NCI-H460 (cell line): ENCODE results near the gene RASGRP2. TPM values are rescaled to one million over a fixed set of nuclear protein-coding genes. Genes with fewer than 3 reads are reported as not detected.
A peak's percentile ranks its signal among the peaks of the same experiment; 100 is the strongest.

ENCODE experiments used
- DNase-seq: peaks from one replicate; pipeline ENCODE4 v3.0.0-alpha.2; 2016; ENCODE audit warnings: low read depth; ENCODE audit errors: extremely low read depth
- total RNA-seq: library from RNA; depleted of rRNA; stranded (reverse); fragments of >200 nt; shearing (Covaris generic); gene quantifications from 2 replicates; pipeline ENCODE4 v1.2.3, GENCODE V29; 2014

Gene RASGRP2
- total RNA-seq, 1 experiment from 2014 or later: not detected

DNA sequence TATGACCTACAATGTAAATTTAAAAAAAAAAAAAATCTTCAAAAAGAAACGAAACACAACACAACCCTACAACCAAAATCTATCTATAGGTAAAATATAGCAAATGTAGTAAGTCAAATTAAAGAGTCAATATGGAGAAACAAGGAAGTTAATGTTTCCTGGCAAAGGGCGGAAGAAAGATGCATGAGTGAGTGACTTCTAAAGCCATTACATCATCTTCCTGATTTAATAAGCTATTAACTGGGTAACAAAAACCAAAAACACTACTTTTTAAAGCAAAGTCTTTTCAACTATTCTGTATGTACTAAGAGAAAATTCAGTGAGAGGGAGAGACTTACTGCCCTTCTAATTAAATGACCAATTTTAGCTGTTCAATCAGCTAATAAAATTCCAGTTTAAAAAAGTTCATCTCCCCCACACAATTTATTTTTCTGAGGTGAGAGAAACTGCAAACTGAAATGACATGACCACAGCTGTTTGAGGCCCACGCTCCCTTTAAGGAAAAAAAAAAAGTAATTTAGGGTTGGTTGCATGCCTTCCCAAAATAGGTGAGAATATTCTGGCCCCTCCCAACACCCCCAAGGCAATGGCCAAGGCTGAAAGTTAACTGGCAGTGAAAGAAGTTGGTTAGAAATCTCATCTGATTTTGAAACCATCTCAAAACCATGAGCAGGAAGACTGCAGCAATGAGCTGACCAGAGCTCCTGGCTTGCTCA is 28.5 kb upstream of the RASGRP2 start:
- DNase-seq: no peak

DNA sequence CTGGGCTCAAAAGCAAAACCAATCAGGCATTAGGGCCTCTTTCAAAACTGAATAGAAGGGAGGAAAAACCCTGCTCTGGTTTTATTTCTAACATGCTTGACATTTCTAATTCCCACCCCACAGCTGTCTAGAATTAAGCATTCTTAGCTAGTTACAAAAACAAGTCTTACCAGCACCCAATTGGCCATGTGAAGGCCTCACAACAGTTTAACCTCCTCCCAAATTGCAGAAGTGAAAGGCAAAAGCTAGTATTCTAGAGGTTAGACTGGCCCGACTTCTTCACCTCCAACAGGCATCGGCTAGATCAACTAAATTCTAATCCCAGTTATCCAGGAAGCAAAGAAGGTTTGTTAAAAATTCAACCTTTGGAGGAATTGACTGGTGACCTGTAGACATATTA is 27.9 kb upstream of the RASGRP2 start:
- DNase-seq: no peak

DNA sequence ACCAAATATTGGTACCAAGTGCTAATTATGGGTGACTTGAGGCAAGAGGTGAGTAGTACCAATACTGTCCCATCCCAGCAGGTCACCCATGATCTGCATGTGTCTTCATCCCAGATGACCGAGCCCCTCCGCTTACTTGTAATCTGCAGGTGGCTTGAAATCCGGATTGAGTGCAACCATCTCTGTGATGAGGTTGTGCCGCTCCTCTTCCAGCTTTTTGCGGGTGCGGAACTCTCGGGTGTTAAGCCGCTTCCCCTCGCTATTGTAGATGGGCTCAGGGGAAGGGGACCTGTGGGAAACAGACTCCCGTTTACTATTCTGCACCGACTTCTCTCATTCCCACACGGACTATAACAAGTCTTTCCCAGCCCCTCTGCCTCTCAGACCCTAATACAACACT is 26.2 kb upstream of the RASGRP2 start:
- no peak for DNase-seq

DNA sequence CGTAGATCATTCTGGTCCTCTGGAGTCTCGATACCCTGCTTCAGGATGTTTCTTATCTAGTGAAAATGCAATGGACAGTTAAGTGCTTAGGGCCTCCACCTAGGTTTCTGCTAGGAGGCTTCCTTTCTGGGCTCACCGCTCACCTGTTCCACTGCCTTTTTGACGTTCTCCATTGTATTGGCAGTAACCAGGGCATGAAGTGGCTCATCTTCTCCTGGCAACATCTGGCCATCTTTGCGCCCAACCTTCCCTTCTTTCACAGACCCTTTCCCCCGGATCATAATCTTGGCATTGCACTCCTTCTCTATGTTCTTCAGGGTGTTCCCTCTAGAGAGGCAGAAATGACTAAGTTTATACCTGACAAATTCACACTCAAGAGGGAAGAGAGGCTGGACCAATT is 25.3 kb upstream of the RASGRP2 start:
- DNase-seq: no peak

DNA sequence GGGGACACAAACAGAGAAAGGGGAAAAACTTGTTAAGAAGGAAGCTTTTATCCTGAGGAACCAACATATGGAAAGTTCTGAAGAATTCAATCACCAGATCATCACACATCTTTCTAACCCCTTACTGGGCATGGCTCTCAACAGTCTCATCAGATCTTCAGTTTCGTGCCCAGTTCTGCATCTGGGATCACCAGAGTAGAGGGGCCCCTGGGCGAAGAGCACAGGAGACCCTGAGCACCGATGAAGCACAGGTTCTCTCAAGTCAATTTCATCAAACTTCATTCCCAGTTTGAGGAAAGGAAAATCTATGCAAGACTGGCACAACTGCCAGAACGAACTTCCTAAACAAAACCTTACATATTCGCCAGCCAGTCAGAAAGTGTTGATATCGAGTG is 24.4 kb upstream of the RASGRP2 start:
- DNase-seq: no peak

DNA sequence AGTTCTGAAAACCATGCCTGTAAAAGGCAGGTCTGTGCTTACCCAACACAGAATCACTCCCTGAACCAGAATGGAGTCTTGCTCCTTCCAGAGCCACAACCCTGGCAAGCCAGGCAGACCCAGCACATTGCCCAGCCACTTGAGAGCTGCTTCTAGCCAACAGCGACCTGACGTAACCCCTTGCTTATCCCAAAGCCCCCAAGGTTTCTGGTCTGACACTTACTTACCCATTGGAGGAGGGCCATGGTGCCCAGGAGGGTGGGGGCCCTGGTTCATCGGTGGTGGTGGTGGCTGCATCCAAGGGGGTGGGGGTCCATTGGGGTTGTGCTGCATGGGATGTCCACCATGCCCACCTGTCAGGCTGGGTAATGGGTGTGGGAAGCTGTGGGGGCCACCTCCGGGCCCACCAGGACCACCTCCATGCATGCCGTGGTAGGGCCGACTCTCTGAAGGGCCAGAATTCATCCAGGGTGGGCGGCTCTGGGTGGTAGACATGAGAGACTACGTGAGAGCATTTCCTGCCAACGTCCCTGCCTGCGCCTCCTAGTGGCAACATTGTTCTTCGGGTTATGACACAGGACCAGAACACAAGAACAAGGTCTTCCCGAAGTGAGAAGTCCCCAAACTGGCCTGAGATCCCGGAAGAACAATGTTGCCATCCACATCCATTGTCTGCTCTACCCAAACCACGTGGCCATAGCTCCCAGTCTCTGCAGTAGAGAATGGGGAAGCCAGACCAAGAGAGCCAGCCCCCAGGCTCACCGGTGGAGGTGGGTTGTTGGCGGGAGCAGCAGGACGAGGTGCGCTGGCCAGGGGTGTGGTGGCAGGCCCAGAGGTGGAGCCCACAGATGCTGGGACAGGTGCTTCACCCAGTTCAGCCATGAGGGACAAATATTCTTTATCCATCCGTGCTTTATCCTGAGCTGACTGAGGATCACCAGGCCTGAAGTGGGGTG is 23.7 kb upstream of the RASGRP2 start:
- peak; percentile 43 for DNase-seq

DNA sequence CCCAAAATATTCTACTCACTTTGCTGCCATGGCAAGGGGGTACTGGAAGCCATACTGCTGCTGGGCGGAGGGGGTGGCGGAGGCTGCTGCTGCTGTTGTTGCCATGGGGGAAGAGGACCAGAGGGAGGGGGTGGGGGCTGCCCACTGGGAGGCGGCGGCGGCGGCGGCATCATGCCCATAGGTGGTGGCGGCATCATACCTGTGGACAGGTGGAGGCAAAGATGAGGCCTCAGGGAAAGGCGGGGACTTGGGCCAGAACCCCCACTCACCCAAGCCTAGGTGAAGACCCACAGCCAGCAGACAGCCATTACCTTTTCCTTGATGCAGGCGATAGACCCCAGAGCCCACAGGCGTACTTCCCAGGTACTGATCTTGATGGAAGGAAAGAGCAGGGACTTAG is 22.9 kb upstream of the RASGRP2 start:
- DNase-seq: no peak

DNA sequence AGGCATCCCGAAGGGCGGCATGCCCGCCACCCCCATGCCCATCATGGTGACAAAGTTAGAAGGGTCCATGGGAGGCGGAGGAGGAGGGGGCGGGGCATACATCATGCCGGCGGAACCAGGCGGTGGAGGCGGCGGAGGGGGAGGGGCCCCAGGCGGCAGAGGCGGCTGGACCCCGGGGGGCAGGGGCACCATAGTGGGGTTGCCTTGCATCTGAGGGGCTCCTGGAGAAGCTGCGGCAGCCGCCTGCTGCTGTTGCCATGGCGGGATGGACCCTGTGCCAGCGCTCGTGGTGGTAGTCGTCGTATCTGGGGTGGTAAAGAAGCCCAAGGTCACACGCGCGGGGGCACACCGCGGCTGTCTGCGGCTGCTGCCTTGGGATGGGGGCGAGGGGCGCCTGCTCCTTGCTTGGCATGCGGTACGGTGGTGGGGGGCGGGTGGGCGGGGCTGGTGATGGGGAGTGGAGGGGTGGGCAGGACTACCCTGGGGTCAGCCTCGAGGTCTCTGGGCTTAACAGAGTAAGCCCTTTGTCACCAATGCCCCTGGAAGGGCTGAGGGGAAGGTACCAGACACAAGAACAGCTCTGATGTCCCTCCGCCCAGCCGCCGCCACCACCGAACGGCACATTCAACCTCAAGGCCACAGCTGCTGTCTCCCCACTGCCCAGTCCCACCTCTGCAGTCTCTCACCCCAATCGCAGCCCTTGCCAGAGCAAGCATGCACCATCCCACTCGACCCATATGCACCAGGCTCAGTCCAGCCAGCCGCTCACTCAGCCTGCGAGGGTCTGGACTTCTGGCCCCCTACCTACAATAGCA is 22.1 kb upstream of the RASGRP2 start:
- no peak for DNase-seq

DNA sequence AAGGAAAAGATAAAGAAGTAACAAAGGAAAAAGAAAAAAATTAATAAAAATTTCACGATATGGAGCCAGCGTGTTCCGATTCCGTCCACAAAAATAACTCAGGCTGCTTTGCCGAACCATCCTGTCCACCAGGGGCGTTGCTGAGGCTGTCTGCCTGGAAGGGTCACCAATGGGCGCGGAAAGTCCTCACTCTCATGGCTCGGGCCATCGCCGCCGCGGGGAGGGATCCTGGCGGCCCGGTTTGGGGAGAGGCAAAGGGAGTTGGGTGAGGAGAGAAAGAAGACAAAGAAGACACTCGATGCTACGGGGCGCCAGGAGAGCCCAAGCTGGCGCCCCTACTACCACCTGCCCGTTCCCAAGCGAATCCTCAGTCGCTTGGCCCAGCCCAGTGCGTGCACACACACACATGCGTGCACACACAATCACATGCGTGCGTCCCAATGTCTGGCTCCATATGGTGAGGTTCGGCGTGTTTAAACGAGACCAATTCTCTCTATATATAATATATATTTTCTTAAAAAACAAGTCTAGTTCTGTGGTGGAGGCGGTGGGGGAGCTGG is 21.4 kb upstream of the RASGRP2 start:
- DNase-seq: no peak

DNA sequence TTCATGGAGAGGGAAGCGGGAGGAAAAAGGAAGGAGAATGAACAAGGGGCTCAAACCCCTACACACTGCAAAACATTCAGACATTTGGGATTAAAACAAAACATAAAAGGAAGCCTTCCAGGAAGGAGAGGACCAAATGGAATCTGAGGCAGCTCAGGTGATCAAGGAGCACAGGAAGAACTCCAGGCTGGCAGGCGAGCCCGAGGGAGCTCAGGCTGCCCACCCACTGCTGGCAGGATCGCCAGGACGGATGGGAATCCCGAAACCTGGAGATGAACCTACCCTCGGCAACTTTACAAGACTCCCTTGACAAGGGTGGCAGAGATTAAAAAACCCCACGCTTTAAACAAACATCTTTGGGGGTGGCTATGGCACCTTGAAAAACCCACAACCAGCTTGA is 20.8 kb upstream of the RASGRP2 start:
- DNase-seq: no peak

DNA sequence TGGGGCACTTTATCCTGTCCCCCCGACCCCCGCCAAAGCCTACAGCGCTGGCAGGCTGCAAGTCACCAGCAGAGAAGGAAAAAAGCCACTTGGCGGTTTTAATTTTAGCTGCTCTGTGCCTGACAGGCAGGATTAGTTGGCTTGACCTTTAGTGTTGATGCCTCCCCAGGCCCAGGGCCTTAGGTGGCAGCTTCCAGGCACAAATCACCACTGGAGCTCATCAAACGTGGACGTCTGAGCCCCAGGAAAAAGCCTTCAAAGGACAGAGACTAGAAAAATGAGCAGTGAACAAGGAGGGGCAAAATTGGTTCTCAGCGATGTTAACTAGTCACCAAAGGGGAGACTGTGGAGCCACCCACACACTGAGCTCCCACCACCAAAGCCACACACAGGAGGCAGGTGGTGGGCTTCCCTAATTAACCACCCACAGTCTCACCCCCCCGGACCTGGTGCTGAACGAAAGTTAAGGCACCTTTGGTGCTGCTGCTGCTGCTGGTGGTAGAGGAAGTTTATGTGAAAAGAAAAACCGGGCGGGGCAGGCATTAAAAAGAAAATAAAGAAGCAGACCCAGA is 20.2 kb upstream of the RASGRP2 start:
- no peak for DNase-seq

DNA sequence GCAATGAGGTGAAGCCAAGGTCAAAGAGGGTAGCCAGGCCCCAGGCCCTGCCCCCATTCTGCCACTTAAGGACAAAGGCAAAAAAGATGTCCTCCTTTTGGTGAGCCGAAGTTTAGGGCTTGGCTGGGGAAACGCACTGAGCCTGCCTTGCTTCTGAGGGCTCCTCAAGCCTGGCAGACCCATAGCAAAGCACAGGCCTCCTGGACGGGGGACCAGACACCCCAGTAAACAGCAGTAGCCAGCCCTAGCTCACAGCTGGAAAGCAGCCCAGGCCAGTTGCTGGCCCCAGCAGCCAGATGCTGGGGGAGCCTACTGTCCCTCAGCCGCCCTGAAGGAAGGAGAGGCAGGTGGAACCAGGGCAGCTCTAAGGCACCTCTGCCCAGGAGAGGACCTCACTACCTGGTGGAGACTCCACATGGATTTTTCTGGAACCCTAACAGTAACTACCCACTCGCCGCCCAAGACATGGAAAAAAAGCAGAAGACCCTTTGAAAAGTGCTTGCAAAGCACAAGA is 19.6 kb upstream of the RASGRP2 start:
- DNase-seq: no peak

DNA sequence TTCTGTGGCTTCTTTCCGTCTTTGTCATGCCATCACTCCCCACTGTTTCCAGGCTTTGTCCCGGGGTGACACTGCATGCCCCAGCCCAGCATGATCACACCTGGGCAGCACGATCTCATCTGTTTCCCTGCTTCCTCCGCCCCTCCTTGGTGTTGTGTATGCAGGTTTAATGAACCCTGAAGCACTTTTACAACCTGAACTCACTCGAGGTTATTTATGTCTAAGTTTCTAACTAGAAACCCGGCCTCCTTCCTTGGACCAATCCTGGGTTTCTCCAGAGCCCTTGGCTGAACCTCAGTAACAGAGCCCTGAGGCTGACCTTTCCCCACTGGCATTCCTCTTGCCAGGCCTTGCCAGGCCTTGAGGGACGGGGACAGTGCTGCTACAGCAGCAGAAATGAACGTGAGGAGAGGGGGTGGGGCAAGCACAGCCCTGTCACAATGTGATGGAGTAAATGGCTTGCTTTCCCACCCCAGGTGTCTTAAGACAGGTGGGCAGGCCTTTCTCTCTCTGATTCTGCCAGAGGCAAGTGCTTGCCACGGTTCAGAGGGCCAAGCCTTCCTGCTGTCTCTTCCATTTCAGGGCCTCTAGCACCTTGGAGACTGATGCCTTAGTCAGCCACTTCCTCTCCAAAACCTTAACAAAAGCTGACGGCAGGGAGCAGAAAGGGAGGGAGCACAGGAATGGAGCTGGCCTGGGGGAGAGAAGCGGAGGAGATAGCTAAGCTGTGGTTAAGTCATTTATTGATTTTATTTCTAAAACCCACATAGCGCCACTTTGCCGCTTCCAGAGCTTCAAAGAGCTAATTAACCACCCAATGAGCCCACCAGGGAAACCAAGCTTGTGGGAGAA is 19.0 kb upstream of the RASGRP2 start:
- DNase-seq: no peak

DNA sequence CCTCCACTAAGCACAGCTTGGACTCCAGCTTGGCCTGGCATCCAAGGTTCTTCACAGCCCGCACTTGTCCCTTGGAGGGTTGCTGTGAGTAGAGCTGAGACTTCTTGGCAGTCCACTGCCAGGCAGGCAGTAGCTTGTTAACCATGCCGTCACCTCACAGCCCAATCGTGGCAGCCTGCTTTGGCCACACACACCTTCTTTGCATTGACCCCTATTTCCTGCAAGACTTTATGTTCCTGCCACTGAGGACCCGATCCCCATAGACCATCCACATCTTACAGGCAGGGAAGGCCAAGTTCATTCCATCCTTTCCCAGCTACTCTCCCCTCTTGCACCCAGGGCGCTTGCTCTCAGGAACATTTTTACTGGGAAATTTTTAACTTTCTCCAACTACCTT is 18.3 kb upstream of the RASGRP2 start:
- no peak for DNase-seq

DNA sequence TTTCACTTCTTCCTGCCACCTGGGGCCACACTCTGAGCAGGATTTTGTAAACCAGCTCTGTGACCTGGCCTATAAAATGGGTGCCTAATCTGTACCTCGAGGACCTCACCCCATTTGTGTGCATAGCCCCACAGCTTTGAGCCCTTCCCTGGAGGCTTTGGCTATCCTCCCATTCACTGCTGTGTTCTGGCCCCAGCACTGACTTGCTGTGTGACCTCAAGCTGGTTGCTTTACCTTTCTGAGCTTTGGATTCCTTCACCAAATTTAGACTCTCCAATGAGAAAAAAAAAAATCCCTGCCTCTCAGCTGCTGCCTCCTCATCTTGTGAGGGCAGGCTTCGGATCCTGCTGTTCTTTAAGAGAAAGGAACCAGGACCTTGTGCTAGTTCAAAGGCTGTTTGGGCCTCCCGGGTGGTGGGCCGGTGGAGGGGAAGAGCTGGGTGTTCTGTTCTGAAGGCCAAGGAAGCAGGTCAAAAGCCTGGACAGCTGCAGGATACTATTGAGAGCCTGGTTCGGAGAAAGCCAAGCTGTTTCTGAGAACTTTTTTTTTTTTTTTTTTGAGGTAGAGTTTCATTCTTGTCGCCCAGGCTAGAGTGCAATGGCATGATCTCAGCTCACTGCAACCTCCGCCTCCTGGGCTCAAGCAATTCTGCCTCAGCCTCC is 16.9 kb upstream of the RASGRP2 start:
- no peak for DNase-seq

DNA sequence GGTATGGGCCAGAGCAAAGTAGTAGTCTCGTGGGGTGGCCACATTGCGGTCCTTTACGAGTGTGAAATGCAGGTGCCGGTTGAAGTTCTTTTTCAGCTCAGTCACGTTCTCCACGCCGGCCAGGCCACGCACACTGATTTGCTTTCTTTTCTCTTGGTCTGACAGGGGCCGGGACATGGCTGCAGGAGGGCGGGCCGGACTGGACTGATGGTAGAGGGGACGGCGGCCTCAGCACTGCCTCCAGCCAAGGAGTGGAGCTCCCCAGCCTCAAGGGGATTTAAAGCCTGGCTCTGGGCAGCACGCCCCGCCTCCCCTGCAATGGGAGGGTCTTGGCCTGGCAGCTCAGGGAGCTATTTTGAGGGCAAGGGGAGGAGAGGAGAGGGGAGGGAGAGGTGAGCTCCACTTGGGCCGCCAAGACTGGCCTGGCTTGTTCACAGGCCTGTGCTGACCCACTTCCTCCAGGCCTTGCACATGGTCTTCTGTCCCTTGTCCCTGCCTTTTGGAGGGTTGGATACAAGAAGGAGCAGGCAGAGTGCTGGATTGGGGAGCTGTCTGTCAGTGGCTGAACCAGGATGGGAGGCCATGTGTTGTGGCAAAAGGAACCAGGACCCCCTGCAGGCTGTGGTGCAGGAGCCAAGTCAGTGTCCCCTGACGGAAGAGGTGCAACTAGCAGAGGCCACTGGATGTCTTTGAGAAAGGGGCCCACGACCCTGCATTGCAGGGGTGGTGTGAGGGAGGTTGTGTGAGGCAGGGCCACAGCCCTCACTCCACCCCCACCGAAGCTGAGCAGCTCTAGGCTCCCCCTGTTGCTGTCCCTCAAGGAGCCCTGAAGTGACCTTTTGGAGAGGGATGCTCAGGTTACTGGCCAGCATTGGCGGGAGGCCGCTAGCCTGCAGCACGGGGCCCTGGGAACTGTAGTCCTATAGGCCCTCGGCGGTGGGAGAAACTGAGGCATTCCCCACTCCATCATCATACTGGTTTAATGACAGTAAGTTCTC is 16.1 kb upstream of the RASGRP2 start, which contains the start of gene PYGM:
PYGM (minus strand) TSS at position 253 of the 998 bp plus-strand sequence; CDS start at position 177, 76 bp downstream.
- no peak for DNase-seq

DNA sequence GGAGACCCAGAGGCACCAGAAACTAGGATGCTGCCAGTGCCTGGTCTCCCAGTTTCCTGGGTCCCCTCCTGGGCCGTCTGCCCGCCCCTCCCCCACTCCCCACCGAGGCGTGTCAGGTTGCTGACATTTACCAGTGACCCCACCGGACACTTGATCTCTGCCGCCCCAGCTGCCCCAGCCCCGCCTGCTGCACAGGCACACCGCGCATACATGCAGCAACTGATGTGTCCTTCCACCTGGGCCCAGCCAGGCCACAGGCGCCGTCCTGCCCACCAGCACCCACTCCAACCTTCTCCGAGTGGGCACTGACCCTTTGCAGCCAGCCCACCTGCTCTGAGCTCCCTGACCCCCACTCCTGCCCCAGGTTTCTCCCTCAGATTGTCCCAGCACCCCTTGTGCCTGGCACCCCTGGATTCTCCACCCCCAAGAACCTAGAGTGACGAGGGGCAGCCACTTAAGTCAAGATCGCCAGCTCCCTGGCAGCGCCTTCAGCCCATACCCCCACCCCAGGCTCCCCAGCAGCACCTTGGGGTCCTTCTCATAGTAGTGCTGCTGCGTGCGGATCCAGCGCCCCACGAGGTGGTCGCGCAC is 15.3 kb upstream of the RASGRP2 start:
- no peak for DNase-seq
